ENCODE results near the gene RBM20.

GRCh38 chr10:110810625-110811024 is 166.5 kb downstream of the RBM20 start:
- no peak for TF ChIP-seq CTCF (IDR thresholded peaks at IDR 0.05; ENCODE audit: low read length)
- TF ChIP-seq EZH2 (optimal IDR thresholded peaks at IDR 0.05; ENCODE audit: low read depth, low read length): no peak

All from MM.1S (cell line).